Ovary (tissue), 3 donors: ENCODE data around the gene FAM222B.

Experiments used
- EP300 ChIP-seq: sonication (generic); formaldehyde crosslinking; IDR thresholded peaks from one replicate; pipeline ENCODE4 v1.6.1; 2017; ENCODE audit warnings: antibody characterized with exemption
- POLR2A ChIP-seq: fragments of 450-650 bp; IDR thresholded peaks from one replicate; pipeline ENCODE4 v1.6.1; 2017; ENCODE audit warnings: antibody characterized with exemption, mild to moderate bottlenecking, moderate library complexity
- TF ChIP-seq, protein P1 (sequence below), 3 donors: fragments of 450-650 bp in 2 of 3; fragments of 200-600 bp in 1 of 3; IDR thresholded peaks; one replicate each; pipeline versions ENCODE4 v1.5.1 to v1.8.0; 2016 to 2022; ENCODE audit warnings: antibody characterized with exemption in 3 of 3, mild to moderate bottlenecking in 1 of 3
- donor health status: DM: no; HTN: no; CAD: no.

GRCh38 chr17:28714281-28714680, 128.3 kb downstream of the FAM222B start:
- TF ChIP-seq, protein P1, sequence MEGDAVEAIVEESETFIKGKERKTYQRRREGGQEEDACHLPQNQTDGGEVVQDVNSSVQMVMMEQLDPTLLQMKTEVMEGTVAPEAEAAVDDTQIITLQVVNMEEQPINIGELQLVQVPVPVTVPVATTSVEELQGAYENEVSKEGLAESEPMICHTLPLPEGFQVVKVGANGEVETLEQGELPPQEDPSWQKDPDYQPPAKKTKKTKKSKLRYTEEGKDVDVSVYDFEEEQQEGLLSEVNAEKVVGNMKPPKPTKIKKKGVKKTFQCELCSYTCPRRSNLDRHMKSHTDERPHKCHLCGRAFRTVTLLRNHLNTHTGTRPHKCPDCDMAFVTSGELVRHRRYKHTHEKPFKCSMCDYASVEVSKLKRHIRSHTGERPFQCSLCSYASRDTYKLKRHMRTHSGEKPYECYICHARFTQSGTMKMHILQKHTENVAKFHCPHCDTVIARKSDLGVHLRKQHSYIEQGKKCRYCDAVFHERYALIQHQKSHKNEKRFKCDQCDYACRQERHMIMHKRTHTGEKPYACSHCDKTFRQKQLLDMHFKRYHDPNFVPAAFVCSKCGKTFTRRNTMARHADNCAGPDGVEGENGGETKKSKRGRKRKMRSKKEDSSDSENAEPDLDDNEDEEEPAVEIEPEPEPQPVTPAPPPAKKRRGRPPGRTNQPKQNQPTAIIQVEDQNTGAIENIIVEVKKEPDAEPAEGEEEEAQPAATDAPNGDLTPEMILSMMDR (IDR thresholded peaks at IDR 0.05), result no peak
- TF ChIP-seq POLR2A (no peak), EP300 (no peak)
